ENCODE results near the gene PHYHD1.
A peak's percentile ranks its signal among the peaks of the same experiment; 100 is the strongest.
"Not testable (repeated sequence)": the region's sequence is repeated elsewhere in the genome, so short reads cannot be mapped to it uniquely, and the experiment has no call there.

PHYHD1 gene

GRCh38 chr9:128927731-128928411 is 7.1 kb downstream of the PHYHD1 start:
- peak; percentile 59 for DNase-seq

GRCh38 chr9:128928624-128929023 is 7.8 kb downstream of the PHYHD1 start:
- no peak for DNase-seq

GRCh38 chr9:128929560-128929959 is 8.8 kb downstream of the PHYHD1 start:
- DNase-seq: no peak

- DNase-seq: no peak
These were observed 12.9 kb downstream of the PHYHD1 start for GRCh38 chr9:128933731-128934130.

- DNase-seq: no peak
These were observed 15.5 kb downstream of the PHYHD1 start for GRCh38 chr9:128936171-128936865.

GRCh38 chr9:128937310-128938165 is 16.8 kb downstream of the PHYHD1 start:
- no peak for DNase-seq

GRCh38 chr9:128940271-128940921 is 19.6 kb downstream of the PHYHD1 start:
- no peak for DNase-seq

GRCh38 chr9:128940946-128941755 is 20.4 kb downstream of the PHYHD1 start:
- DNase-seq: no peak

GRCh38 chr9:128943832-128944620 is 23.2 kb downstream of the PHYHD1 start:
- no peak for DNase-seq

GRCh38 chr9:128944966-128945365 is 24.2 kb downstream of the PHYHD1 start:
- DNase-seq: not testable (repeated sequence)

- no peak for DNase-seq
These were observed 25.2 kb downstream of the PHYHD1 start for GRCh38 chr9:128945798-128946501.

GRCh38 chr9:128946571-128947276 is 25.9 kb downstream of the PHYHD1 start:
- no peak for DNase-seq

- DNase-seq: peak; percentile 26
These were observed 26.4 kb downstream of the PHYHD1 start for GRCh38 chr9:128947277-128947526.

- DNase-seq: peak; percentile 99
These were observed 26.9 kb downstream of the PHYHD1 start, which contains the start of the genes DOLK and NUP188 for GRCh38 chr9:128947527-128948301. Gene DOLK (minus strand): TSS chr9:128947603. CDS start chr9:128947303, 300 bp downstream. Gene NUP188 (plus strand): TSS chr9:128947699. CDS start chr9:128947720, 21 bp downstream.

- DNase-seq: not testable (repeated sequence)
These were observed 40.6 kb downstream of the PHYHD1 start for GRCh38 chr9:128961403-128961802.

- no peak for DNase-seq
These were observed 48.7 kb downstream of the PHYHD1 start for GRCh38 chr9:128969491-128969890.

- no peak for DNase-seq
These were observed 52.2 kb downstream of the PHYHD1 start for GRCh38 chr9:128972956-128973355.

GRCh38 chr9:128979111-128979510 is 58.3 kb downstream of the PHYHD1 start:
- no peak for DNase-seq

- no peak for DNase-seq
These were observed 62.8 kb downstream of the PHYHD1 start for GRCh38 chr9:128983536-128983935.
